Measurements from ENCODE around the gene IL1RL2.

The IL1RL2 gene

GRCh38 chr2:102197389-102198137 is 10.7 kb downstream of the IL1RL2 start:
- DNase-seq: no peak

DNA sequence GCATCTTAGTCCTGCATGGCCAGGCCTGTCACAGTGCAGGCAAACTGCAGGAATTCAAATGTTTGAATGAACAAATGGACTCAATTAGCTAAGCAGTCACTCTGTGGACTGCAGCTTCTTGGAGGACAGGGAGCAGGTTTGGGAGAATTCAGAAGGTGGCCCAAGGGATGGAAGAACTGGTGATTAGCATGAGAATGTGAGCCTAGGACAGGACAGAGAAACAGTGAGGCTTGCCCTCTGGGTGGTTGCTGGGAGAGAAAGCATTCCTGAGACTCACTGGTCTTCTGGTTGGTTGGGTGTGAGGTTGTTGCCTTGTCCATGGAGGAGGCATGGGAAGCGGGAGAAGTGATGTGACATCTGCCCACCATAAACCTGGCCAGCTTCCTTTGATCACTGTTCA is 13.7 kb downstream of the IL1RL2 start:
- no peak for DNase-seq

- DNase-seq: no peak
Observed at GRCh38 chr2:102204638-102205037, 17.8 kb downstream of the IL1RL2 start.

DNA sequence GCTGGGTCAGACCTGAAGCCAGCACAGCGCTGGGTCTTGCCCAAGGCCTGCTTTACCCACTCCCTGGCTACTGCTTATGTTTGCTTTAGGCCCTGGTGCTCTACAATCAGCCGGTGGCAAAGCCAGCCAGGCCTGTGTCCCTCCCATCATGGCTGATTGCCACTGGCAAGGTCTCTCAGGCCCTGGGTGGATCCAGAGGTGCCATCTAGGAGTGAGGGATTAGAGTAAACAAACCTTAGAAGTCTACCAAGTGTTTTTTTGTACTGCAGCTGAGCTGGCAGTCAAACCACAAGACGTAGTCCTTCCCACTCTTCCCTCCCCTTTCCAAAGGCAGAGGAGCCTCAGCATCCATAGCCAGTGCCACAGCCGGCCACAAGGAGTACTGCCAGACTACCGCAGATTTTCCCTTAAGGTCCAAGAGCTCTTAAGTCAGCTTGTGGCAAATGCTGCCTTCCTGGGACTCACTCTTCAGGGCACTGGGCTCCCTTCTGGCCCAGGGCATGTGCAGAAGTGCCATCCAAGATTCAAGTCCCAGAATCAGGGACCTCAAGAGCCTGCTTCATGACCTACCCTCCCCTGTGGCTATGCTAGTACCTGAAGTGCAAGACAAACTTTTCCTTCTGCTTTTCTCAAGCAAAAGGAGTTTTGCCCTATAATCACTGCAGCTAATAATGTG is 20.0 kb downstream of the IL1RL2 start:
- no peak for DNase-seq

DNA sequence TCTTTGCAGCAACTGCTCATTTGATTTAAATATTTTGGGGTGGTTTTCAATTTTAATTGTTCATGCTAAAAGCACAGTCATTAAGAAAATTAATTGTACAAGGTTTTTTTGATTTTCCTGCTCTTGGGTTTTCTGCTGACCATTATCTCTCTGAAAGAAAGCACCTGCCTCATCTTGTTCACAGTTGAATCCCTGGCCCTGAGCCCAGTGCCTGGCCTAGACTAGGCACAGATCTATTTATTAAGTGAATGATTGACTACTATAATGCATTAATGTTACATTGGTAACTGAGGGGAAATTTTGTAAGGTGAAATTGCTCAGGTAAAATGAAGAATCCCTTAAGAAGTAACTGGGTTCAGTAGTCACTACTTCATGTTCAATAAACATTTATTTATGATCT is 22.0 kb downstream of the IL1RL2 start:
- no peak for DNase-seq

GRCh38 chr2:102209474-102209873 is 22.7 kb downstream of the IL1RL2 start:
- DNase-seq: no peak

- no peak for DNase-seq
Observed at GRCh38 chr2:102217032-102217431, 30.2 kb downstream of the IL1RL2 start.

DNA sequence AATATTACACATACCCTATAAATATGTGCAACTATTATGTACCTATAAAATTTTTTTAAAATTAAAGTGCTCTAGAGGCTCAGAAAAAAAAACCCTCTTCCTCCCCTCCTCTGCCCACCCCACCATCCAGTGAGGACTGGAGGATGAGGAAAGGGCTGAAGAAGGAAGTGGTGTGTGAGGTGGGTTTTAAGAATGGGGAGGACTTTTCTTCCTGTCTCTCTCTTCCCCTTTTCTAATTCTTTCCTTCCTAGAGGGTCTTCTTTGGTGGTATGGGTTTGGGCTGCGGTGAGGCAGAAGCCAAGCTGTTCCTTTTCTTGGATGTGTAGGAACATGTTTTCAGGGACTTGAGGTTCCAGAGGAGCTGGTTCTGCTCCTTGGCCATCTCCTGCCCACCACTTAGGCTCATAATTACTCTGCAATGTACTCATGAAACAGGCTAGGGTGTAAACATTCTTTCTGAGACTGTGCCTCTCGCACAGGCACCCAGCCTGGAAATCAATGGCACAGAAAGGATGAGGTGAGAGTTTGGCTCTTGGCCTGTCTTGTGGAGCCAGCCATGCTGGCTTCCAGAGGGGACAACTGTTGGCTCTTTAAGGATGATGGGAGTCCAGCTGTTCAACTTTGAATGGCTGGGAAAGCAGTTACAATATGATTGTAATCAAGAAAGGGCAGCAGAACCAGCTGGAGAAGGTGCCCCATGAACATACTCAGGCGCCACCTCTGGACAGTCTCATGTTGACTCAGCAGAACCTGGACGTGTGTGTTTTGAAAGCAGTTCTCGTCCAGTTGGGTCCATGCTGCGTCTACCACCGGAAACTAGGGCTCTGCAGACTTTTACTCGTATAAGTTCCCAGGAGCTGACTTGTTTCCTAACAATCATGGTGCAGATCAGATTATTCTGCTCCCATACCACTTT is 38.3 kb downstream of the IL1RL2 start:
- DNase-seq: no peak

DNA sequence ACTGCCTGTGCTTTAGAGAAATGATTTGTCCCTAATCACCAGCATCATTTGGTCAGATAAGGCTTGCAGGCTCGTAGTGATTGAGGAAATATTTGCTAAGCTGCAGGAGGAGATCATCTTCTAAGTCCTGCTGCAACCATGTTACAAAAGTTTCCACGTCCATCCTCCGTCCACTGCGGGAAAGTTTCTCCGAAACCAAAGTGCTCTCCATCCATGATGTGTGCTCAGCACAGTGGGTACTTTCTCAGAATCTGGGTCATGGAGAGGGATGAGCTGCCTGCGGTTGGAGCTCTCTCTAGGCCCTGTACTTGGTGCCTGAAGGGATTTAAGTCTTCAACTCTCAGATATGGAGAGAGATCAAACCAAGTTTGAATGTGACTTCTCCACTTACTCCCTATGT is 39.3 kb downstream of the IL1RL2 start:
- no peak for DNase-seq

DNA sequence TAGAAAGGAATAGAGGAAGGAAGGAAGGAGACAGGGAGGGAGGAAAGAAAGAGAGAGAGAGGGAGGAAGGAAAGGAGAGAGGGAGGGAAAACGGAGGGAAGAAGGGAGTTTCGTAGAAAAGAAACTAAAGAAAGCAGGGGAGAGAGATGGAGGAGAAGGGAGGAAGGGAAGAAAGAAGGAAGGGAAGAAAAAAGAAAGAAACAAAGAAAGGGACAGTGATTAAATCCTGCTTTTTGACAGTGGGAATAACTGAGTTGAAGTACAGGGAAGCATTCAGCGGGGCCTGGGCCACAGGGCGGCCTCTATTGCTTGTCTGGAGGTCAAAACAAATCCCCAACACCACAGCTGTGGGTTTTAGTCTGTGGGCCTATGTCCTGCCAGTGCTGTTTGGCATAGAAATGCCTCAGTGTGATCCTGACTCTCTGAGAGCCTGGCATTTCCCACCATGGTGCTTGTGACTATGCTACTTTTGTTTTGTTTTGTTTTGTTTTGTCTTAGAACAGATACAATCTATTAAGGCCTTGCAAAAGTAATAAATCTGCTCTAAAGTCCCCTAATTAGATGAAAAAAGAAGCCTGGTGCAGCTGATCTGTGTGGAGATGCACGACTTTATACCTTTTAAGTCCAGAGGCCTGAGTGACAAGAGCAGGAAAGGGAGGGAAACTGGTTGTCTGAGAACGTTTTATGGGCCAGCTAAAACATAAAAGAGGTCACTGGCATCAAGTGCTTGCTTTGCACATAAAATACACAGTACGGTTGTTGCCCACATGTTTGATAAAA is 40.0 kb downstream of the IL1RL2 start:
- DNase-seq: no peak

DNA sequence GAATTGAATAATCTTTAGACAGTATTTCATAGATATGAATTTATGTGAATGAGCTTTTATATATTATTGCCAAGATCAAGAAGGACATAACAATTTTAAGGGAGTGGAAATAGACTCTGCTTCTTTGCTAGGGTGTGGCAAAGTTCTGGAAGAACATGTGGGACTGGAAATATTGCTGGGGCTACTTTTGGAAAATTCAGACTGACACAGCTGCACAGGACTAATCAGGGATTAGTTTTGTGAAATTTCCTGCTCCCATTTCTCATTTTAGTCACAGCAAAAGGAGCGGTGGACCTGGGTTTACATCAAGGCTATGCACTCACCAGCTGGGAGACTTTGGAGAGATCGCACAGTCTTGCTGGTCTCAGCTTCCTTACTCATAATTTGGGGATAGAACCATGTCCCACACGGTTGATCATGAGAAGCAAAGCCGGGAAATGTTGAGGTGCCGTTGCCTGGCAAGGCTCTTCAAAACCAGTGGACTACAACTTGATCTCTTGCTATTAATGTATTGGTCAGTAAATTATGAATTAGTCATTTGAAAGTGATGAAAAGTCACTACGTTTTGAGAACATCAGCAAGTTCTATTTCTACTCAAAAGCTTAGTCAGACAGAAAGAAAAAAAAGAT is 42.4 kb downstream of the IL1RL2 start:
- DNase-seq: no peak

GRCh38 chr2:102230410-102230909 is 43.6 kb downstream of the IL1RL2 start:
- DNase-seq: no peak

DNA sequence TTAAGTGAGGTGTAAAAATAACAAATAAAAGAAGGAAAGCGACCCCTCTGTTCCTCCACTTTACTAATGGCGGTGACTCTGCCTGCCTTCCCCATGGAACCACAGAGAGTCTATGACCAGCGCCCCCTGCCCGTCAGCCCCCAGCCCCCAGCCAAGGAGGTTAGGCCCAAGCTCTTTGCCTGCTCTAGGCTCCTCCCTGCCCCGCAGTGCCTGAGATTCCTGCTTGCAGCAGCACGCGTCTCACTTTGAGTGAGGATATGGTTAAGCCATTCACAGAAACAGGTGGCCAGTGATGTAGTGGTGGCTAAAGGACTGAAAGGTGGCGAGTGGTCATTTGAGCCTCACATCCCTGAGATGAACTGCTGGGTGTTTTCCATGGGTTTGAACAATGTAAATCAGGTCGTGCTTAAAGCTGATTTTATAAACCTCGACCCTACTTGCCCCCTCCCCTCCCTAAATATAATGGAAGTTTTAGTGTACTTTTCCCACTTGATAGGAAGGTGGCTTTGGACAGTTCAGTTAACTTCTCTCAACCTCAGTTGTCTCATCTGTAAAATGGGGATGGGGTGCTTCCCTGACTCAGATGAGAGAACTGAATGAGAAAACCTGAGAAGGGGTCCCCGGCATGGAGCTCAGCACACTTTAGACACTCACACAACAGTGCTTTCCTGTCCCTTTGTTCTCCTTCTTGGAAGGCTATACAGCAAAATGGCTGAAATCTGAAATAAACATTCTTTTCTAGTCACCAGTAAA is 46.5 kb downstream of the IL1RL2 start:
- no peak for DNase-seq

GRCh38 chr2:102235042-102235473 is 48.2 kb downstream of the IL1RL2 start:
- DNase-seq: no peak

GRCh38 chr2:102235491-102235890 is 48.7 kb downstream of the IL1RL2 start:
- DNase-seq: no peak

DNA sequence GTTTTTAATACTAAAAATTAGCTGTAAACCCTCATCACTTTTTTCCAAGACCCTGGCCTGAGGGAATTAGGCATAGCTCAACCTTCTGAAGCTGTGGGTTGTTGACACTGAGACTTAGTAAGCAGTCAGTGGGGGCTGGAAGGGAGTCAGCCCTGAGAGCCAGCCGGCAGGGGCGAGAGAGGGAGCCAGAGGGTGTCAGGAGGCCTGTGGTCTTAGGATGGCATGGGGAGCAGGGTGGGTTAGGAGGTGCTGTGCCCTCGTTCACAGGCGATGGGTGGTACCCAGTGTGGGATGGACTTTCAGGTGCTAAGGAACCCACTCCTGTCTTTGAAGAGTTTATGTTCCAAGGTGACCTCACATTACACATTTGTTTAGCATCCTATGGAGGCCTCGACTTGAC is 49.3 kb downstream of the IL1RL2 start:
- DNase-seq: no peak

DNA sequence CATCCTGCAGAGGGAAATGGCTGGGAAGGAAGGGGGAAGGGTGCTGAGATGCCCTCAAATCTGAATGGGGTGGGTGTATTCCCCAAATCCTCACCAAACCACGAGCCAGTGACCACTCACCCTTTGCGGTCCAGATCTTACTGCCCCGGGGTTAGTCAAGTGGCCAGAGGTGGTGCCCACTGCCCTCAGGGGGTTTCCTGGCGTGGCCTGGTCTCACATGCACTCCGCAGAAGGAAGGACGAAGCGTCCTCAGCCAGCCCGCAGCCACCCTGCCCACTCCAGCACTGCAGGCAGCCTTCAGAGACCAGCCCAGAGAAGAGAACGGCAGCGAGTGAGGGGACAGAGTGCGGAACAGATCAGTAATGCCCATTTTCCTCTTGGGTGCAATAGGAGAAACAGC is 50.4 kb downstream of the IL1RL2 start:
- no peak for DNase-seq

GRCh38 chr2:102238039-102238756 is 51.4 kb downstream of the IL1RL2 start:
- no peak for DNase-seq

GRCh38 chr2:102238778-102239177 is 52.0 kb downstream of the IL1RL2 start:
- DNase-seq: no peak

GRCh38 chr2:102239344-102239743 is 52.5 kb downstream of the IL1RL2 start:
- DNase-seq: no peak

All from NCI-H1417 (cell line).